Prostate gland (tissue), 2 donors: ENCODE measurements around the gene PAF1.

Experiments
- POLR2A ChIP-seq: fragments of 450-650 bp; IDR thresholded peaks from one replicate; pipeline ENCODE4 v1.6.1; 2016; ENCODE audit warnings: antibody characterized with exemption, mild to moderate bottlenecking
- POLR2AphosphoS5 ChIP-seq: sonication (generic); formaldehyde crosslinking; IDR thresholded peaks from one replicate; pipeline ENCODE4 v1.6.1; 2017; ENCODE audit warnings: antibody characterized with exemption
- TF ChIP-seq, protein P1 (sequence below), 4 experiments: fragments of 200-600 bp in 2 of 4; fragments of 450-650 bp in 2 of 4; sonication (generic) in 2 of 4; IDR thresholded peaks; 1 replicate in 3 of 4; 2 replicates in 1 of 4; pipeline ENCODE4 v1.5.1; 2016 to 2019; ENCODE audit warnings: antibody characterized with exemption in 4 of 4, mild to moderate bottlenecking in 2 of 4, moderate library complexity in 2 of 4

DNA sequence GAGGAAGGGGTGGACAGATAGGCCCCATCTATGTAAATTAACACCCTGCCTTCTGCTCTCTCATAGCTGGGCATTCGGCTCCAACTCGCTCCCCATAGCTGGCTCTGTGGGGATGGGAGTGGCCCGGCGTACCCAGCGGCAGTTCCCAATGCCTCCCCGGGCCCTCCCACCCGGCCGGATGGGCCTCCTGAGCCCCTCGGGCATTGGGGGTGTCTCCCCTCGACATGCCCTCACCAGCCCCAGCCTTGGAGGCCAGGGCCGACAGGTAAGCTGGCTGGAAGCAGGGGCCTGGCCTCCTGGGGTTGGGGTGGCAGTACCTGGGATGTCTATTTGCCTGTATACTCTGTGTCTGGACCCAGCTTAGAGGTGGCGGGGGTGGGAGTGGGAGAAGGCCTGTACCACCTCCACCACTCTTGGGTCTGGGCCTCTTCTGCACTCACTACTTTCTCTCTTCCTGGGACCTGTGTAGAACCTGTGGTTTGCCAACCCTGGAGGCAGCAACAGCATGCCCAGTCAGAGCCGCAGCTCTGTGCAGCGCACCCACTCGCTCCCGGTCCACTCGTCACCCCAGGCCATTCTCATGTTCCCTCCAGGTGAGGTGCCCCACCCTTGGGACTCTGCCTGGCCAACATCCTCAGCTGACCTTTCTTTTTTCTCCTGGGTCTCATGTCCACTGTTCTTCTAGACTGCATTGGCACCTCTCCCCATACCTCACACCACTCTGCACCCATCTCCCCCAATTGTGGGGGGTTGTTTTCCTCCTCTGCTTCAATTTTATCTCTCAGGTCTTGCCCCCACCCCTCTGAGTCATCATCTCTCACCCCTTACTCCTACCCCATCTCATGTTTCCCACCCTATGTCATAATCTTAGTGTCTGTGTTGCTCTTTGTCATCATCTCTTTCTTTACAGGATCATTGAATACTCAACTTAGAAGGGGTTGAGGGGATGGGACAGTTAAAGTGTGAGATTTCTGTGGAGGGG lies 10.1 kb downstream of the PAF1 start:
- no peak for TF ChIP-seq POLR2A
- TF ChIP-seq, protein P1, sequence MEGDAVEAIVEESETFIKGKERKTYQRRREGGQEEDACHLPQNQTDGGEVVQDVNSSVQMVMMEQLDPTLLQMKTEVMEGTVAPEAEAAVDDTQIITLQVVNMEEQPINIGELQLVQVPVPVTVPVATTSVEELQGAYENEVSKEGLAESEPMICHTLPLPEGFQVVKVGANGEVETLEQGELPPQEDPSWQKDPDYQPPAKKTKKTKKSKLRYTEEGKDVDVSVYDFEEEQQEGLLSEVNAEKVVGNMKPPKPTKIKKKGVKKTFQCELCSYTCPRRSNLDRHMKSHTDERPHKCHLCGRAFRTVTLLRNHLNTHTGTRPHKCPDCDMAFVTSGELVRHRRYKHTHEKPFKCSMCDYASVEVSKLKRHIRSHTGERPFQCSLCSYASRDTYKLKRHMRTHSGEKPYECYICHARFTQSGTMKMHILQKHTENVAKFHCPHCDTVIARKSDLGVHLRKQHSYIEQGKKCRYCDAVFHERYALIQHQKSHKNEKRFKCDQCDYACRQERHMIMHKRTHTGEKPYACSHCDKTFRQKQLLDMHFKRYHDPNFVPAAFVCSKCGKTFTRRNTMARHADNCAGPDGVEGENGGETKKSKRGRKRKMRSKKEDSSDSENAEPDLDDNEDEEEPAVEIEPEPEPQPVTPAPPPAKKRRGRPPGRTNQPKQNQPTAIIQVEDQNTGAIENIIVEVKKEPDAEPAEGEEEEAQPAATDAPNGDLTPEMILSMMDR (IDR thresholded peaks at IDR 0.05): no peak
- TF ChIP-seq POLR2AphosphoS5: no peak
